Renal cortical epithelial cell (primary cell): Measurements from ENCODE around the gene NUDCD3. TPM values are rescaled to one million over a fixed set of nuclear protein-coding genes. Genes with fewer than 3 reads are reported as not detected.

ENCODE experiments used
- DNase-seq: peaks from one replicate; pipeline ENCODE4 v3.0.0-alpha.2; 2011; ENCODE audit warnings: low read depth
- total RNA-seq: library from RNA; depleted of rRNA; stranded (reverse); fragments of >200 nt; gene quantifications from 2 replicates; pipeline ENCODE4 v1.2.3, GENCODE V29; 2014

The NUDCD3 gene
- total RNA-seq, 1 donor from 2014 or later, result 133 TPM

DNA sequence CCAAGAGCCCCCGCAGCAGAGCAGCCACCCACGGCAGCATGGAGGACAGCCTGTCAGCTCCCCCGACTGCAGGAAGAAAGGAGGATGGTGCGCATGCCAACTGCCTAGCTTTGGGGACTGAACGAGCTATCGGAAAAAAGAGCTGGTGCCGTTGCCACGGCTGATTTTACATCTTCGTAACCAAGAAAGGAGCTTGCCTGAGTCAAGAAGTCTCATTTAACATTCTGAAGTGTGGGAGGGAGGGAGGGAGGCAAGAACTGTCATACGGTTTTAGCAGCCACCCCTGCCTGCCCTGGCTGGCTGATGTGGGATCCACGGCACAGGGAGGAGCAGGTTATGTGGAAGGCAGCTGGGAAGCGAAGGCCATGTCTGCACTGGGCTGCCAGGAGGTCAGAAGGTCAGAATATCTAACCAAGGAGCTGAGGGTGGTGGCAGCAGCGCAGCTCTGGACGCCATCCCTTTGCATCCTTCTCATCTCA is 90.4 kb downstream of the NUDCD3 start:
- DNase-seq, result no peak

DNA sequence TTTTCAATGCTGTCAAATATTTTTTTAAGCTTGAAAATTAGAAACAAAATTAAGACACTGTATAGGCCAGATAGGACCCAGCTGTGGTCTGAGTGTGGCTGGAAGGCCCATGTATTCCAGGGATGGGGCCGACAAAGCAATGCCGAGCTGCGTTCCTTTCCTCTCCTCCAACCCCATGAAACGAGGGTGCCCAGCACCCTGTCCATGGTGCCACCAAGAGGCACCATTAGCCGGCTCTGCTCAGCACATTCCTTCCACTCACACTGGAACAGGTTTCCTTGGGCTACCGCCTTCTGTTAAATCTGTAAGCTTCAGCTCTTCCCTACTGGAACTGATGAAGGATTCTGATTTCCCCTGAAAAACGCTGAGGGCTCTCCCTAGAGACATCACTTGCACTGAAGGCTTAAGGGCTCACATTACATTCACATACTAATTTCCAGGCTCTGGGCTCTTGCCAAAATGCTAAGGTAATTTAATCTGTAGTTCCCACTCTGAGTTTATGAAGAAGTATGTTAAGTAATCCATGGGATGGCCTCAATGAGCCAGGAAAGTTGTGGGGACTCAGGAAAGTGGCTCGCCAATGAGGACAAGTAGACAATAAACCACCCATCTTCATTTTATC is 91.4 kb downstream of the NUDCD3 start:
- DNase-seq, result no peak

DNA sequence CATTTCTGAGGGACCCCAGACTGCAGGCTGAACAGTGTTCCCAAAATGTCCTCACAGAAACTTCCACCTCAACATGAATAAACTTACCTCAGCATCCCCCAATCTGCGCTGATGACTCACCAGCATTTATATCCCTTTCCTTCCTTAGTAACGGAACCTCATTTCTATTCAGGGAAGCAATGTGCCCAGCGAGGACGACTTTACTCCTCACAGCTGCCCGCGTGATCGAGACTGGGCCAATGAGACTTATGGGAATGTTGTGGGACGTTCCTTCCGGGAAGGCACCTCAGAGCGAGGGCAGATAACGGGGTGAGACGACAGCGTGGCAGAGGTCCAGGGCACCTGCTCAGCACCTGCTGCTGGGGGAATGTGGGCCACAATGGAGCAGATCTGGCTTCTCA is 91.9 kb downstream of the NUDCD3 start:
- no peak for DNase-seq

DNA sequence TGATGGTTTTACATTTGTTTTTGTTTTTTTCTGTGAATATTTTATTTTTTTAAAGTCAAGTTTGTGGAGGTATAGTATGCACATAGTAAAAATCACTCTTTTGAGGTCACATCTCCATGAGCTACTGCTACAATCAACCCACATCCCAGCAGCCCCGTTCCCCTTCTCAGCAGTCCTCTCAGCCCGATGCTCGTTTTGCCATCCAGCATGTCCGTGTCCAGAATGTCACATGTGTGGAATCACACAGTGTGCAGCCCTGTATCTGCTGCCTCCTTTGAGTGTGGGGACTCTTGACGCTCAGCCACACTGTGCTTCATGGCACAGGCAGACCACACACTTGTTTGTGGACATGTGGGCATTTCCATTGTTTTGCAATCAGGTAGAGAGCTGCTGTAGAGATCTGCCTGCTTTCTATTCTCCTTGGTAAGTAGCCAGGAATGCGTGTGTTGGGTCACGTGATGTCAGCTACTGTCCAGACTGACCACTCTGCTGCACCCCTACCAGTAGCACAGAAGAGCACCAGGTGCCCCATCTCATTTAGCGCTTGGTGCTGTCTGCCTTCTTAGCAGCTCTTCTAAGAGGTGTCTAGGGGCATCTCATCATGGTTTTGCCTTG is 93.4 kb downstream of the NUDCD3 start:
- peak; percentile 88 for DNase-seq

DNA sequence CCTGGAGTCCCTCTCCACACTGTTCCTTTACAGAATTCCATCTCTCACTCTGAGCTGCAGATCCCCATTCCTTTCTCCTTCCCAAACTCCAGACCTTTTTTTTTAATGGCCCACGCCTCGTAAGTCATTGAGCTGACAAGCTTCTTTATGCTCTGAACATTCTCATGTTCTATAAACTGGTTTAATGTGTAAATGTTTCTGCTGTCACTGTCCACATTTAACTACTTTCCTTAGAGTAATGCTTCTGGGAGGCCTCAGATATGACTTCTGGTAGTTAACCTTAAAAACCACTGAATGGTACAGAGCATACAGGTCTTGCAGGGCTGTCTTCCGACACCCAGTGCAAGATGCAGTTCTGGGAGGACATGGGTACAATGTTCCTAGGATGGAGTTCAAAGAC is 94.0 kb downstream of the NUDCD3 start:
- DNase-seq, result no peak

DNA sequence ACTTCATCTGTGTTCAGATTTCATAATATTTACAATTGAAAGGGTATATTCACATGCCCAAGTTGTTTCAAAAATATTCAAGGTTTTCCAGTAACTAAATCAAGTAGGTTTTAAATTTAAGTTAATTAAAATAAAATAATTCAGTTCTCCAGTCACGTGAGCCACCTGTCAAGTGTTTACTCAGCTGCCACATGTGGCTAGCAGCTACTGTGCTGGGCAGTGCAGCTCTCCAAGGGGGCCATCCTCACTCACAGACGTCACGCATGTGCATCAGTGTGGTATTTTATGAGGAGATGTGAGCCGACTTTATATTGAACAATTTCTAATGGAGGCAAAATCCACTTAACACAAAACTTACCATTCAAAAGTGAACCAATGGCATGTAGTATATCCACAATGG is 95.4 kb downstream of the NUDCD3 start:
- DNase-seq, result no peak

DNA sequence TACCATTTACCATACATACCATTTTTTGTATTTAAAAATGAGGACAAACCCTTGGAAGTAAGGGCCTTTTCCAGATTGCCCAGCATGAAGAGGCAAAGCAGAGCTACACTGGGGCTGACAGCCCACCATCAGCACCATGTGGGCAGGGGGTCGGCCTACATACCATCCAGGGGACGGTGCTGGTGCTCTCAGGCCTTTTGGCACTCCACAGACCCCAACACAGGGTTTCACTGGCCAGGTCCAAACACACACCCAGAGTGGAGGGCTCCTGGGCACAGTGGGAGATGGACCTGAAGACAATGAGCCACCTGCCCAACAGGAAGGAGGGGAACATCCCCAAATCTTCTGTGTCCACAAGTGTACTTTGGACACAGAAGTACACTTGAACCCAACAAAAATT is 95.8 kb downstream of the NUDCD3 start:
- no peak for DNase-seq

DNA sequence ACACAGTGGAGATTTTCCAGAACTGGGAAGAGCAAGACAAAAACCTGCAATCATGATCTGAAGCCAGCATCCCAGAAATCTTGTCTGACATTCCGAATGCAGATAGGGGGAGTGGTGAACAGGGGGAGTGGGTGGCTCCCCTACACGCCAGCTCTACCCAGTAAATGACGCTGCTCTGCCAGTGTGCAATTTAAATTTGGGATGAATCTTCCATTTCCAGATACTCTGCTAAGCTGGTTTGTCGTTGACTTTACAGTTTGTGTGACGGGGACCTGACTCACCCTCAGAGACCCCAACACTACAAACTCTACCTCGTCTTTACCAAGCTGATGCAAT is 96.4 kb downstream of the NUDCD3 start:
- DNase-seq, result no peak

DNA sequence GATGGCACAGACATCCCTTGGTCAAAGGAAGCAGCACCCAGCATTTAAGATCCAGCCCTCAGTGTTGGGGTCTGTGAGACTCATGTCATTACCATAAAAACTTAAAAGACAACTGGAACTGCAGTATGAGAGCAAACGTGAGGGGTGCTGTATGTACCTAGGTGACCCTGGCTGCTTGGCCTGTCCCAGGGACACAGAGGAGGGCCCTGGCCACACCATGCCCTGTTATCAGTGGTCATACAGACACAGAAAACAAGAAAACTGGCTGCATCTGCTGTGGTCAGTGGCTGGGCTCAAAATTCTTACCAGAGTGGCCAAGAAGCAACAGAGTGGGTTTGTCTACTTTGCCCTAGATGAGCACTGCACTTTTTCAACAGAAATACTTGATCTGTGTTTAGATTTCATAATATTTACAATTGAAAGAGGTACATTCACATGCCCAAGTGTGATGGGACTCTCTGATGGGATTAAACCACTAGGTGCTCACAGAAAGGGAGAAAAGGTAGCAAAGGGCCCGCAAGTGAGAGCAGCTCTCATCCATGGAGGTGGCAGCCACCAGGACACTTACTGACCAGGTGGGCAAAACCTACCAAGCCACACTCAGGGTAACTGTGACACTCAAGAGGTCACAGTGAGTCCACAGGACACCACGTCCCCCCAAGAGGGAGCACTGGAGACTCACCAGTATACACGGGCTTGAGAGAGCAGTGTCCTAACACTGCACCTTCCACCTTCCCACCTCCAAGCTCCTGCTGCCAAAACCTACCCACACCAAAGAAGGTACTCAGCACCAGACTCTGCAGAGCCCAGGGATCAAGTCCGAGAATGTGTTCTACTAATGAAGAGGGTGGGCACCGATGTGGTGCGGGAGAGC is 97.0 kb downstream of the NUDCD3 start:
- no peak for DNase-seq

DNA sequence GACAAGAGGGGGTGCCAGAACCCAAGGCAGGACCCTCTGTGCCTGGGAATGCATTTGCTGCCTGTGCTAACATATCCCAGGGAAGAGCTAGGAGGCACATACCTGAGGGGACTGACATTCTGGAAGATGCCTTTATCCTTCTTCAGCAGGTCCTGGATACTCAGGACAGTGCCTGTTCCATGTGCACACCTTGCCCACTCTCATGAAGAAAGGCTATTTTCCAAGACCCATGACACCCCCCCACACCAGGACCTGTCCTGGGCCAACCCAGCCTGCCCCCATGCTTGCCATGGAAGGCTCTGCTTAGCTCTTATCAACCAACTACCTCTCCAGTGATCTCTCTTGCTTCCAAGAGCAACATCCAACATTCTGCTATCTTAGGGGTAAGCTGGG is 97.8 kb downstream of the NUDCD3 start:
- DNase-seq, result no peak

DNA sequence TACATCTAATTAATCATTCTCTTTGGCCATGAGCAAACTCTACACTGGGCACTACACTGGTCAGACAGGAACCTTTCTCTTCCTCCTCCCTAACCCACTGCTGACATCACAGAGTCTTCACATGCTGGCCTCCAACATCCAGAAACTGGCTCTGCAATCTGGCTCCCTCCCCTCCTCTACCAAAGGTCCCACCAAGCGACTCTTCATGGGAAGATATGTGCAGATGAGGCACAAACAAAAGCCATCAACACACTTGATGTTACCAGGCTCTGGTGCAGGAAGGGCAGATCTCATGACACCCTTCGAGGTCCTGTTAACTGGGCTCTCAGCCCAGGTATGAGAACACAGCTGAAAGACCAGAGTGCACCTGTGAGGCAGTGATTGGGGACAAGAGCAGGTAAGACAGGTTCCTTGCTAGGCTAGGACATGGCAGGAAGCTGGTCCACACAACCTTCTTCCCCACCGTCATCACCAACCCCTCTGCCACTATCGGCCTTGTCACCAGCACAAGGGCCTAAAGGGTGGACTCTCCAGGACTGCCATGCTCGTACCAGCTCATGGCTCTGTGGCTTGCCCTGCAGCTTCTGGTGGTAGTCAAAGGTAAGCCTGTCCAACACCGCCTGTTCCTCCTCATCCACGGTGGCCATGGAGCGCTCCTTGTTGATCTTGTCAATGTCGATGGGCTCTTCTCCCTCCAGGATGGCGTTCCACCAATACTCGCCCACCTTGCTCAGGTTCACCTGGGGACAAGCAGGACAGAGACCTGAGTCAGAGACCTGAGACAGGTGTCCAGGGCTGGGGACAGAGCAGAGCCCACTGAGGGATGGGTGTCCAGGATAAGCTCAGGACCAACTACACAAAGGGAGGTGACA is 98.5 kb downstream of the NUDCD3 start:
- no peak for DNase-seq

DNA sequence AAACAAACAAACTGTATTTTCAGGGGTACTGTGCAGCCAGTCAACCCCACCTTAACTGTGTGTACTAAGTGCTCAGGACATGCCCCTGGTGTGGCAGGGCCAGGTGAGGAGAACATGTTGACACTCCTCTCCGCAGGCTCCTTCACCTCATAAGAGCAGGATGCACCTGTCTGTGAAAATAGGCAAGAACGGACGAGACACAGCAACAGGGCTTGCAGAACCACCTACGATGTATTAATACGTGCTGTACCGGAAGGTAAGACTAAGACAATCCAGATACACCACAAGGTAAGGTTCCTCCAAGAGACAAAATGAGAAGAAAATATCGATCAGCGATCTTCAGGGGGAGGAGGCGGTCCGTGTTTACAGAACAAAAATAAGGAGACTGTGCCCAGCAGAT is 99.3 kb downstream of the NUDCD3 start:
- no peak for DNase-seq

DNA sequence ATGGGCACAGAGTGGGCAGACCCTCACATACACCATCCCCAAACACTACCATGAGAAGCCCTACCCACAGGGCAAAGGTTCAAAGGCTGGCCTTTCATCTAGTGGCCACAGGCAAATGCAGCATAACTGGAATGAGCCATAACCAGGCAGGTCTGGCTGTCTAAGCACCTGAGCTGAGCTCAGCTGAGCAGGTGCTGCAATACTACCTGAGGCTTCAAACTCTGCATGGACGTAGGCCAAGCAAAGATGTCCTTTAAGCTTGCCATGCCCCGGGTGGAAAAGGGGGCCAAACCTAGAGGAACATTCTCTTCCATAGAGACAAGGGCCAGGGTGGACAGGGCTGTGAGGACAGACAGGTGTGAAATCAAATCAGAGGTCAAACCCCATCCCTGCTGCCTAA is 99.8 kb downstream of the NUDCD3 start:
- no peak for DNase-seq

DNA sequence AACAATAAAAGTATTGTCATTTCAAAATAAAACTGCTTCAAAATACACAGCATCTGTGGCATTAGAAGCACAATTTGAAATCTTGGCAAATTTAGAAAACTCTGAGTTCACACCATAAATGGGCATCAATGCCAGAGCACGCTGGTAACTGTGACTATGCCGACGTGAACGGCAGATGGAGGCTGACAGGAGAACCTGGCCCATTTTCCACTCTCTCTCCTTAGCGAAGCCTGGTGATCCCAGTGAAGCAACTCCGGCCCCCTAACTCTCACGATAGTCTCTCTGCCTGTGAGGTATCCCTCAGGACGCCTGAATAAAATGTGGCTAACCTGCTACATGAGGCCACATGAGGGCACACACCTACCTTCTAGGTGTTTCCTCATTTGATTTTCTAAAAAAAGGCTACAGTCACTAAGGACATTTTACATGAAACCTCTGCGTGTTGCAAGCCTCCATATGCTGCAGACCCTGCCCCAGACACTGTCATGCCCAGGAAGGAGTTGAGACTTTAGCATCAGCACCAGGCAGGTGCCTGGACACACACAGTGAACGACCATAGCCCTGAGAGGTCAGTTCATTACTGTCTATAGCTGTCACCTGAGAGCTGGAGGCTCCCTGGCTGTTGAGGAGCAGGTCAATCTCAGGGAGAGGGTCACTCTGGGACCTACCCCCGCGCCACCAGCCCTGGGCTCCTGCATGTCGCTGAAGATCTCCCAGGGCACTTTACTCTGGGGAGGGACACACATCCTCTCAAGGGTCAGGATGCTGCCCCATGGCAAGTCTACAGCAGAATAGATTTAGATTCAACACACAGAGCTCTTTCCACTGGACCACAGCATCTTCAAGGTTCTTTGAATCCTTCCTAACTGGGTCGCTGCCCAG is 102.1 kb downstream of the NUDCD3 start:
- no peak for DNase-seq

DNA sequence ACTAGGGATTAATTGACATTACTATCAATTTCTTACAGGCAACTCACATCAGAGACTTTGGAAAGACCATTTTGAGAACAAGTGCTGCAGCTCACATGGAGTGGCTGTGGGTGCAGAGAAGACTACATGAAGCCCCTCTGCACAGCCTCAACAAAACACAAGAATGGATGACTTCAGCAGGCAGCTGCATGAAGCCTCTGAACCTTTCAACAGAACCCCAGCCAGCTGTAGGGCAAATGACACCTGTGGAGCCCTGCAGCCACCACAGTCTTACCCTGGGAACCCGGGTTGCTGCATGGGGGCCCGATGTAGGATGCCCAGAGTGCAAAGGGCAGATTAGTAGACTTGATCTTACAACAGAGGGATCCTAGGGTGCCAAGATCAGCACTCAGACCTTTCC is 103.1 kb downstream of the NUDCD3 start:
- no peak for DNase-seq

DNA sequence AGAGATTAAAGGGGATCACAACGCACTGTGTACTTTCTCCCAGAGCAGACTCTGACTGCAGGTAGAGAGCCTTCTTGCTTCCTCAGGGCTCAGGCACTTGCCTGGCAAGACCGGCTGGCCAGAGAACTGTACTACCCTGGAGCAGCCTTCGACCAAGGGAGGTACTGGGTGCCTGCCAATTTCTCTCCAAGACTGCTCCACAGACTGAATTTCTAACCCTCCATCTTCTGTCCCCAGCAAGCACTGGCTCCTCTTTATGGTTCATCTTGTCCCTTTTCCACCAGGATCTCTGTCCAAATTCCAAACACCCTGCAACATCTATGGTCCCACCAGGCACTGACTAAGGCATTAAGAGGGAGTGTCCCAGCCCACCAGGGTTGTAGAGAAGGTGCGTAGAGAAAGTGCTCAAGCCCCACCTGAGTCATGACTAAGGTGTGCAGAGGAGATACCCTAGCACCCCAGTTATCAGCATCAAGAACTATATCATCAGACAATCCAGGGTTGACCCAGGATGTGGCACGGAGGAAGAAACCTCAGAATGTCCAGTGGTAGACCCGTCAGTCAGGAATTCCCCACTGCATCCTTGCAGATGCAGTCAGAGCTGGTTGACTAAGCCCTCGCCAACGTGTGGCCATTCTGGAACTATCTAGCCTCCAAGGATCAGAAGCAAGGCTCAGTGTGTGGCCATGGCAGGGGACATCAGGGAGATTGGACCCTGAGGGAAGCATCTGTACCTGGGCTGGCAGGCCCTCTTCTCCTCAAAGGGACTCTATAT is 104.1 kb downstream of the NUDCD3 start:
- peak; percentile 48 for DNase-seq

DNA sequence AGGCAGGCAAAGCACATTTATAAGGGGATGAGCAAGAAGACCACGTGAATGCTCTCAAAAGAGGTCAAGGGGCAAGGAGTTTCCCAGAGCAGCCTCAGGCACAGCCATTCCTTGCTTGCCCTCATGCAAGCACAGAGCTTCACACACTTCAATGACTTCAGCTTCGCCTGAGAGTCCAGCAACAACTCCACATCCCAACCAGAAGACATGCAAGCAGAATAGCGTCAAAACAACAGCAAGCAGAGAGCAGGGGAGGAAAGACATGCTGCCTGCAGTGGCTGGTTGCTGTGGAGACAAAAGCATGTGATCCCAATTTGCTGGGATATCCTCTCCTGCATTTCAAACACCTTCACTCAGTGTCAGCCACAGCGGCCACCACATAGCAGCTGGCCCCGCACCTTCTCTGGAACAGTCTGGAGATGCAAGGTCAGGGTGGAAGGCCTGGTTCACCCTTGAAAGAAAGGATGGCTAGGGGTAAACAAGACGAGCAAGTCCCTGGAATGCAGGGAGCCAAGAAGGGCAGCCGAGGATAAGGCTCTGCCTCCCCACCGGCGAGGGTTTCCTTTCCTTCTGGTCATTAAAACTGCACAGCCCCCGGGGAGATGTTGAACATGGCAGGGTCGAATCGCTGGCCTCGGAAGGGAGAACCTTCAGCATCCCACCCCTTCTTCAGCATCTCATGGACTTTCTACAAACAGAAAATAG is 104.9 kb downstream of the NUDCD3 start:
- peak; percentile 82 for DNase-seq

DNA sequence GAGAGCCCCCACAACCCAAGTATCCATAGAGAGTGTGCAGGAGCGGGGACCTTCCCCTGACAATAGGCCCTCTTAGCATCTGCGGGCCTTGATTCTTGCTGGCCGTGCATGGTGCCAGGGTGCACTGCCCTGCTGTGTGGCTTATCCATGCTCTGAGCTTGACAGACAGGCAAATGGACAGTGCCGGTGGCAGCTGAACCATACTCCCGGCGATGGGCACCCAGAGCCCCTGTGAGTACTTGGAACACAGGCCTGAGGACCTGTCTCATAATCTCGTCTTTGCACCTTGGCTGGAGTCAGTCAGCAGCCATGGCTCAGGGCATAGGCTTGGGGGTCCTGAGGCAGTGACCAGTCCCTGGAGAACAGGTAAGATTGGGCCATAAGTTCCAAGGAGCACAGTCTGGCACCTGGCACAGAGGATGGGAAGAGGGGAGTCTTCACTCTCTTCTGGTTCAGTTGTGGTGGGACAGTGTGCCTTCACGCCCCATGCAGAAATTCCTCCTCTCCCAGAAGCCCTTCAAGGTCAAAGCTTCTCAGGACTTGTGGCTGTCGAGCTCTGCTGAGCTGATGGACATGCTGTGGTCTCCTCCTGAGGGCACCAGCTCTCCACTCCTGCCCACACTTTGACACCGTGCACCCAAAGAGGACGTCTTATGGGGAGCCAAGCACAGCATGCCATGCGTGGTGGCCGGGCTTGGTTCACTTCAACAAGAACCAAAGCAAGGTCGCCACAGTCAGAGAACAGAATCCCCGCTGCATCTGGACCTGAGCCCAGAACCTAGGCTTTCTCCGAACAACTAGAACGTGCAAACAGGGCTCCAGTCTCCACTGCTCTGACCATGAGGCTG is 105.6 kb downstream of the NUDCD3 start:
- DNase-seq, result no peak

DNA sequence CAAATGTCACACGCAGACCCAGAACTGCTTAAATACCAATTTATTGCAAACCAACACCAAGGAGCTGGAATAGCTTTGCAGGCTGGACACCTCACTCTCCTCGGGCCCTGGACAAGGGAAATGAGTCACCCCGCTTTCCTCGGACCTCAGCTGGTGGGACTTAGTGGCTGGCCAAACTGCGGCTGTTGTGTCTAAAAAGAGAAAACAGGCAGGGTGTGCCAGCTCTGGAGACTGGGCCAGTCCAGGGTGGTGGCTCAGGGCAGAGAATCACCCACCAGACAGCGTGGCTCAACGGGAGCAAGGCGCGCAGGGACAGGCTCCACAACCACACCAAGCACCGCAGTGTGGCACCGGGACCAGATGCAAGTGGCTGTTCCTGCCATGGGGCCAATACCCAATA is 106.9 kb downstream of the NUDCD3 start:
- DNase-seq, result peak; percentile 35
